ENCODE data around the gene FXR1. TPM values are rescaled to one million over a fixed set of nuclear protein-coding genes. Genes with fewer than 3 reads are reported as not detected.

The FXR1 gene
- total RNA-seq, 1 experiment from 2014 or later = 215 TPM

GRCh38 chr3:181030948-181031347 lies 118.5 kb downstream of the FXR1 start (continued):
- TF ChIP-seq REST (IDR thresholded peaks at IDR 0.05; ENCODE audit: low read depth) (no peak), TCF7L2 (IDR thresholded peaks at IDR 0.05; ENCODE audit: borderline replicate concordance, extremely low read depth, insufficient read depth, insufficient read length) (no peak), JUND (IDR thresholded peaks at IDR 0.05) (no peak), YY1 (IDR thresholded peaks at IDR 0.05; ENCODE audit: extremely low read depth, insufficient replicate concordance, low read depth, low read length) (no peak), FOSL1 (IDR thresholded peaks at IDR 0.05; ENCODE audit: low read depth) (no peak), POLR2A (IDR thresholded peaks at IDR 0.05; ENCODE audit: borderline replicate concordance, extremely low read depth, insufficient read depth, insufficient read length) (no peak), POLR2AphosphoS5 (IDR thresholded peaks at IDR 0.05; ENCODE audit: low read depth, low read length) (no peak)

Other genes with a start within 250 kb of the FXR1 start
- gene CCDC39, start 233.2 kb upstream of the FXR1 start, total RNA-seq (2021; ENCODE audit: unreplicated experiment) = not detected
- gene DNAJC19, start 77.1 kb downstream of the FXR1 start, total RNA-seq (2021; ENCODE audit: unreplicated experiment) = 61.2 TPM

All from HCT116 (cell line).